ENCODE data around the gene ZDHHC5. TPM values are rescaled to one million over a fixed set of nuclear protein-coding genes. Genes with fewer than 3 reads are reported as not detected.
A peak's percentile ranks its signal among the peaks of the same experiment; 100 is the strongest.

ZDHHC5 gene
- total and polyA plus RNA-seq, 3 experiments from 2014 or later, result 45.1 to 89.0 (median 83.9) TPM

DNA sequence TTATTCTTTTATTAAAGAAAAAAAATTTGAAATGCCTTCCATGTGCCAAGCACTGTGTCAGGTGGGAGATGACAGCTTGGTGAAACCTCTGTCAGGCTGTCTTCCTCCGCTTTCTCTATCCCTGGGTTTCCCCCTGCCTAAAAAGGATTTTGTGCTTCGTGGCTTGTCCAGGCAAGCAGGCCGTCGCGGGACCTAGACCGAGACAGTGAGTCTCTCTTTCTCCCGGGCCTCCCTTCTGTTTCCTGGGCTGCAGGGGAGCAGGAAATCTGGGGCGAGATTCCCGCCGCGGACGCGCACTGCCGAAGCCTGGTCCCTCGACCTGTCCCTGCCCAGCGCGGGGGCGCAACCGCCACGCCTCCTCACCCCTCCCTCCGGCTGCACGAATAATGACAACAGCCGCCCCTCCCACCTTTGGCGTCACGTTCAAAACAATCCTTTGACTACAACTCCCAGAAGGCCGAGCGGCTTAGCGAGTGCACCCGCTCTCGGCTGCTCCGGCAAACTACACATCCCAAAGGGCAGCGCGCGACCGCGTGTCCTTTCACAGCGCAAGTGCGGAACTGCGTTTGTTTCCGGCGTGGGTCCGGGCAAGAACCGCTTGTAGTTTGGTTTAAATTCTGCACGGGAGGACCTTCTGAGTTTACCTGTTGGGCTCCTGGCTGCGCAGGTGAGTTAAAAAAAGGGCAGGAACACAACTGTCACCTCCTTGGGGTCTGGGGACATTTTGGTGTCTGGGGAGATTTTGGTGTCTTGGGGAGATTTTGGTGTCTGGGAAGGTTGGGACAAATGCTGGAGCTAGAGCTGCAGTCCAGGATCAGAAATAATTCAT is 10.5 kb upstream of the ZDHHC5 start, which contains the start of gene CLP1:
CLP1 (plus strand) TSS at position 569 of the 829 bp plus-strand sequence. CDS start 1,715 bp downstream, outside the sequence.
- peak within 1 kb of the TSS; percentile 92 to 98 (median 96) for H3K4me3 Mint-ChIP-seq
- no peaks in the 10 kb centered on the region for H3K27me3 Mint-ChIP-seq
- H3K36me3 ChIP-seq (ENCODE audit: insufficient read depth, low read length), result peaks cover 30% of the 10 kb centered on the region
- no peaks in the 10 kb centered on the region for H3K9me3 ChIP-seq (ENCODE audit: low read length)
- H3K4me1 ChIP-seq (ENCODE audit: insufficient read depth, low read length), result peaks cover 13% of the 10 kb centered on the region
- peaks cover 27 to 52% (median 43%) of the 10 kb centered on the region in 3 donors for H3K4me1 Mint-ChIP-seq
- POLR2A ChIA-PET, result interaction anchor here (0.5 to 1.1 kb wide), 3 partner anchors 10 to 191 kb away, joined by 3 to 8 read pairs (median 4); partner anchors contain the start of genes SELENOH and ZDHHC5
- peaks cover 6 to 37% (median 9%) of the 10 kb centered on the region in 3 donors for H3K36me3 Mint-ChIP-seq
- peak within 1 kb of the TSS; percentile 92 for H3K27ac ChIP-seq (ENCODE audit: low read depth, low read length)
- no peaks in the 10 kb centered on the region for H3K9me3 Mint-ChIP-seq
- H3K27ac Mint-ChIP-seq, result peak within 1 kb of the TSS; percentile 91 to 99 (median 98)
- CTCF ChIA-PET, result interaction anchor here (1.1 to 3.5 kb wide), 3 partner anchors 9 to 89 kb away, joined by 3 to 15 read pairs (median 10); partner anchors contain the start of gene UBE2L6
- H3K4me3 ChIP-seq (ENCODE audit: low read length), result peak within 1 kb of the TSS; percentile 95
- DNase-seq, result peak; percentile 98 to 99 (median 99)
- no peaks in the 10 kb centered on the region for H3K27me3 ChIP-seq (ENCODE audit: insufficient read depth, low read length, poor library complexity, severe bottlenecking)

DNA sequence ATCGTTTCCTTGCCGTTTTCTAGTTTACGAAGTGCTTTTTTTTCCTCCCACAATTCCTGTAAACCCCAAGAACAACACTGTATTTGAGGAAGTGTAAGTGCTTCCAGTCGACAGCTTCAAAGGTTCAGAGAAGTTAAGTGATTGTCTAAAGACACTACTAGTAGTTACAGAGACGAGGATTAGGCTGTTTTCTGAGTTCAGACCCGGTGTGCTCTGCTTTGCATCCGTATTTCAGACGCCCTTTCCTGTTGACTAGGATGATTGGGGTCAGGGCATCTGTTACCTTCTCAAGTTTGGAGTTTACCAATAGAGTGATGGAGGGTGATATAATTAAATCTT is 9.9 kb upstream of the ZDHHC5 start:
- Histone ChIP-seq H3K27ac (ENCODE audit: low read depth, low read length) (peak overlapping the region; percentile 92), H3K4me3 (ENCODE audit: low read length) (peak overlapping the region; percentile 95), H3K9me3 (ENCODE audit: low read length) (no peaks in the 10 kb centered on the region), H3K36me3 (ENCODE audit: insufficient read depth, low read length) (peaks cover 35% of the 10 kb centered on the region), H3K4me1 (ENCODE audit: insufficient read depth, low read length) (peaks cover 13% of the 10 kb centered on the region), H3K27me3 (ENCODE audit: insufficient read depth, low read length, poor library complexity, severe bottlenecking) (no peaks in the 10 kb centered on the region)
- H3K9me3 Mint-ChIP-seq, result no peaks in the 10 kb centered on the region
- H3K4me1 Mint-ChIP-seq, result peaks cover 26 to 49% (median 37%) of the 10 kb centered on the region in 3 donors
- CTCF ChIA-PET, result interaction anchor here (1.1 to 3.5 kb wide), 4 partner anchors 9 to 1514 kb away, joined by 3 to 15 read pairs (median 6); partner anchors contain the start of genes DTX4 and UBE2L6
- no peaks in the 10 kb centered on the region for H3K27me3 Mint-ChIP-seq
- POLR2A ChIA-PET, result interaction anchor here (1.0 kb wide), 1 partner anchor 84 kb away, joined by 3 read pairs; the partner anchor contains the start of gene SELENOH
- H3K4me3 Mint-ChIP-seq, result peak overlapping the region; percentile 92 to 98 (median 96)
- no peak for DNase-seq
- peak overlapping the region; percentile 91 to 99 (median 98) for H3K27ac Mint-ChIP-seq
- peaks cover 10 to 42% (median 10%) of the 10 kb centered on the region in 3 donors for H3K36me3 Mint-ChIP-seq

DNA sequence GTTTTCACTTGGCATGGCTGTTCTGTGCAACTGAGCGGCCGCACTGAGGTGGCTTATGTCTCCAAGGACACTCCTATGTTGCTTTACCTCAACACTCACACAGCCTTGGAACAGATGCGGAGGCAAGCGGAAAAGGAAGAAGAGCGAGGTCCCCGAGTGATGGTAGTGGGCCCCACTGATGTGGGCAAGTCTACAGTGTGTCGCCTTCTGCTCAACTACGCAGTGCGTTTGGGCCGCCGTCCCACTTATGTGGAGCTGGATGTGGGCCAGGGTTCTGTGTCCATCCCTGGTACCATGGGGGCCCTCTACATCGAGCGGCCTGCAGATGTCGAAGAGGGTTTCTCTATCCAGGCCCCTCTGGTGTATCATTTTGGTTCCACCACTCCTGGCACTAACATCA is 8.2 kb upstream of the ZDHHC5 start:
- ChIA-PET CTCF (interaction anchor here (0.7 kb wide), 1 partner anchor 120 kb away, joined by 3 read pairs; no protein-coding TSS in a partner anchor), POLR2A (no interaction called here)
- H3K27ac Mint-ChIP-seq, result peak overlapping the region in 1 of 8 donors; percentile 68
- Histone ChIP-seq H3K27me3 (ENCODE audit: insufficient read depth, low read length, poor library complexity, severe bottlenecking) (no peaks in the 10 kb centered on the region), H3K4me1 (ENCODE audit: insufficient read depth, low read length) (peaks cover 13% of the 10 kb centered on the region), H3K27ac (ENCODE audit: low read depth, low read length) (no peak overlapping the region), H3K9me3 (ENCODE audit: low read length) (no peaks in the 10 kb centered on the region), H3K4me3 (ENCODE audit: low read length) (no peak overlapping the region), H3K36me3 (ENCODE audit: insufficient read depth, low read length) (peaks cover 35% of the 10 kb centered on the region)
- peaks cover 26 to 47% (median 35%) of the 10 kb centered on the region in 3 donors for H3K4me1 Mint-ChIP-seq
- H3K4me3 Mint-ChIP-seq, result peak overlapping the region in 2 of 7 donors; percentile 13 to 41
- no peak for DNase-seq
- no peaks in the 10 kb centered on the region for H3K27me3 Mint-ChIP-seq
- H3K9me3 Mint-ChIP-seq, result no peaks in the 10 kb centered on the region
- H3K36me3 Mint-ChIP-seq, result peaks cover 10 to 42% (median 10%) of the 10 kb centered on the region in 3 donors

DNA sequence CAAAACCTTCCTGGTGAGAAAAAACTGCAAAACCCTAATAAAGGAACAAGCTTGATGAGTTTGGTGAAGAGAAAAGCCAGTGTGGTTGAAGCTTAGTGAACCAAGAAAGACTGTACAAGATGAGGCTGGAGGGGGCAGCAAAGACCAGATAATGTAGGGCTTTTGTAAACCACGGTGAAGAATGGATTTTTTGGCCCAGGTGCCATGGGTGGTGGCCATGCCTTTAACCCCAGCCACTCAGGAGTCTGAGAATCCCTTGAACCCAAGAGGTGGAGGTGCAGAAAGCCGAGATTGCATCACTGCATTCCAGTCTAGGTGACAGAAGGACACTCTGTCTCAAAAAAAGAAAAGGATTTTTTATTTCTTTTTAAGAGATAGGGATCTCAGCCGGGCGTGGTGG is 5.0 kb upstream of the ZDHHC5 start:
- Mint-ChIP-seq H3K27me3 (peaks cover 0 to 13% of the 10 kb centered on the region in 2 donors), H3K9me3 (no peaks in the 10 kb centered on the region), H3K36me3 (peaks cover 10 to 45% (median 10%) of the 10 kb centered on the region in 3 donors), H3K27ac (peak overlapping the region in 1 of 8 donors; percentile 16), H3K4me1 (peaks cover 27 to 47% (median 39%) of the 10 kb centered on the region in 3 donors), H3K4me3 (peak overlapping the region in 1 of 7 donors; percentile 68)
- Histone ChIP-seq H3K27me3 (ENCODE audit: insufficient read depth, low read length, poor library complexity, severe bottlenecking) (no peaks in the 10 kb centered on the region), H3K9me3 (ENCODE audit: low read length) (no peaks in the 10 kb centered on the region), H3K27ac (ENCODE audit: low read depth, low read length) (no peak overlapping the region), H3K4me3 (ENCODE audit: low read length) (no peak overlapping the region), H3K4me1 (ENCODE audit: insufficient read depth, low read length) (peaks cover 12% of the 10 kb centered on the region), H3K36me3 (ENCODE audit: insufficient read depth, low read length) (peaks cover 35% of the 10 kb centered on the region)
- CTCF ChIA-PET, result interaction anchor here (1.0 kb wide), 1 partner anchor 18 kb away, joined by 3 read pairs; no protein-coding TSS in a partner anchor
- no peak for DNase-seq
- POLR2A ChIA-PET, result no interaction called here

DNA sequence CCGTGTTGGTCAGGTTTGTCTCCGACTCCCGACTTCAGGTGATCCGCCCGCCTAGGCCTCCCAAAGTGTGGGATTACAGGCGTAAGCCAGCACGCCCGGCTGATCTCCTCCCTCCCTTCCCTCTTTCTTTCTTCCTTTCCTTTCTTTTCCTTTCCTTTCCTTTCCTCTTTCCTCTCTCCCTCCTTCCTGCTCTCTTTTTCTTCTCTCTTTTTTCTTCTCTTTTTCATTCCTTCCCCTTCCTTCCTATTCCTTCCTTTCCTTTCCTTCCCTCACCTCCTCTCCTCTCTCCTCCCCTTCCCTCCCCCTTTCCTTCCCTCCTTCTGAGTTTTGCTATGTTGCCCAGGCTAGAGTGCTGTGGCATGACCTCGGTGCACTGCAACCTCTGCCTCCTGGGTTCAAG is 3.9 kb upstream of the ZDHHC5 start:
- CTCF ChIA-PET, result no interaction called here
- peaks cover 35% of the 10 kb centered on the region for H3K36me3 ChIP-seq (ENCODE audit: insufficient read depth, low read length)

DNA sequence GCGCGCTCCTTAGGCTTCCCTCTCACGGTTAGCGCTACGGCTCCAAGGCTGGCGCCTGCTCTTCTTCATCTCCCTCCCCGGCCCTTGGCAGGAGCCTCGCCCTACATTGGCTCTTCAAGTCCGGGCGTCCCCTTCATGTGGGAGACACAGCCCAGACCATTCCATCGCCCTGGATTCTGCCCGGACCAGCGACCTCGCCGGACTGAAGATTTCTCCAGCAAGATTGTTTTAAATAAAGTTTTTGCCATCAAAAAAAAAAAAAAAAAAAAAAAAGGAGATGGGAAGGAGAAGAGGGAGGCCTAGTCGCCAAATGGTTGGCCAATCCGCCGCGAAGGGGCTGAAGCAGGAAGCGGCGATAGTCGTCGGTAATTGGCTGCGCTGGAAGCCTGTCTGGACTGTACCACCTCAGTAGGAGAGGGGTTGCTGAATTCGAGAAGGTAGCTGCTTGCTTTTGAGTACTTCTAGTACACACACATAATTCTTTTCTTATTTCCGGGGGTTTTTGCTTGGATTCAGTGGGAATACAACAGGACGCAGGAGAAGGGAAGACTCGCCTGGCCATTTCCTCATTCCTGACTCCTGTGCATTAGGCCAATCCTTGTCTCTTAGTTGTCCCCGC is 688 bp upstream of the ZDHHC5 start:
- peak in 4 of 5 donors; percentile 91 to 98 (median 95) for DNase-seq
- ChIA-PET CTCF (interaction anchor here (0.8 to 2.4 kb wide), 7 partner anchors 8 to 332 kb away, joined by 3 to 8 read pairs (median 4); partner anchors contain the start of genes SSRP1, UBE2L6 and YPEL4), POLR2A (interaction anchor here (1.0 to 2.4 kb wide), 5 partner anchors 10 to 136 kb away, joined by 3 to 8 read pairs (median 4); partner anchors contain the start of genes CLP1, MED19, TIMM10 and TMX2)
- Histone ChIP-seq H3K4me3 (ENCODE audit: low read length) (peak overlapping the region; percentile 74), H3K36me3 (ENCODE audit: insufficient read depth, low read length) (peaks cover 13% of the 10 kb centered on the region), H3K9me3 (ENCODE audit: low read length) (no peaks in the 10 kb centered on the region), H3K4me1 (ENCODE audit: insufficient read depth, low read length) (peaks cover 33% of the 10 kb centered on the region), H3K27ac (ENCODE audit: low read depth, low read length) (peak overlapping the region; percentile 97), H3K27me3 (ENCODE audit: insufficient read depth, low read length, poor library complexity, severe bottlenecking) (no peaks in the 10 kb centered on the region)
- Mint-ChIP-seq H3K27ac (peak overlapping the region; percentile 98 to 100 (median 100)), H3K4me3 (peak overlapping the region; percentile 87 to 97 (median 93)), H3K9me3 (no peaks in the 10 kb centered on the region), H3K4me1 (peaks cover 41 to 57% (median 54%) of the 10 kb centered on the region in 3 donors), H3K36me3 (peaks cover 5 to 36% (median 6%) of the 10 kb centered on the region in 3 donors), H3K27me3 (peaks cover 0 to 13% of the 10 kb centered on the region in 2 donors)

More for the DNA sequence above, 3.9 kb upstream of the ZDHHC5 start:
- H3K36me3 Mint-ChIP-seq, result peaks cover 10 to 48% (median 10%) of the 10 kb centered on the region in 3 donors
- Histone ChIP-seq H3K27ac (ENCODE audit: low read depth, low read length) (no peak overlapping the region), H3K4me1 (ENCODE audit: insufficient read depth, low read length) (peaks cover 11% of the 10 kb centered on the region), H3K27me3 (ENCODE audit: insufficient read depth, low read length, poor library complexity, severe bottlenecking) (no peaks in the 10 kb centered on the region), H3K9me3 (ENCODE audit: low read length) (no peaks in the 10 kb centered on the region), H3K4me3 (ENCODE audit: low read length) (no peak overlapping the region)
- peak overlapping the region in 1 of 7 donors; percentile 65 for H3K4me3 Mint-ChIP-seq
- peaks cover 27 to 43% (median 37%) of the 10 kb centered on the region in 3 donors for H3K4me1 Mint-ChIP-seq
- peak overlapping the region in 1 of 8 donors; percentile 82 for H3K27ac Mint-ChIP-seq
- peaks cover 0 to 13% of the 10 kb centered on the region in 2 donors for H3K27me3 Mint-ChIP-seq
- no peak for DNase-seq
- no peaks in the 10 kb centered on the region for H3K9me3 Mint-ChIP-seq
- POLR2A ChIA-PET, result no interaction called here

DNA sequence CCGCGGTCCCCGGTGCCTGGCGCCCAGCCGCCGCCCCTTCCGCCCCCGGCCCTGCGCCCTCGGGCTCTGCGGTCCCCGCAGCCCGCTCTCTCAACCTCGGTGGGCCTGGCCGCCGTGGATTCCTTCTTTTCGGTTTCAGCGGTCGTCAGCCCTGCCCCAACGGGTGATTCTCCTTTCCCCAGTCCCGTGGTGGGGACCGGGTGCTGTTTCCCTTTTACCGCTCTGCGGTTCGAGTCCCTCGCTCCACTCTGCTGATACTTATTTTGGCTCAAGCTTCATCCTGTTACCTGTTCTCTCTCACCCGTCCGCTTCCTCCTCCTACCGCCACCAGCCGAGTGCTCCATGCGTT is 494 bp downstream of the ZDHHC5 start:
- Mint-ChIP-seq H3K4me3 (peak overlapping the region; percentile 87 to 97 (median 93)), H3K27me3 (peaks cover 0 to 13% of the 10 kb centered on the region in 2 donors), H3K27ac (peak overlapping the region; percentile 98 to 100 (median 100)), H3K36me3 (peaks cover 7 to 40% (median 11%) of the 10 kb centered on the region in 3 donors), H3K9me3 (no peaks in the 10 kb centered on the region), H3K4me1 (peaks cover 45 to 68% (median 61%) of the 10 kb centered on the region in 3 donors)
- peak overlapping the region; percentile 97 for H3K27ac ChIP-seq (ENCODE audit: low read depth, low read length)
- POLR2A ChIA-PET, result interaction anchor here (1.0 to 2.4 kb wide), 3 partner anchors 11 to 132 kb away, joined by 4 to 8 read pairs (median 5); partner anchors contain the start of genes CLP1, MED19 and TMX2
- peaks cover 41% of the 10 kb centered on the region for H3K4me1 ChIP-seq (ENCODE audit: insufficient read depth, low read length)
- peak overlapping the region; percentile 84 for H3K4me3 ChIP-seq (ENCODE audit: low read length)
- CTCF ChIA-PET, result interaction anchor here (2.9 kb wide), 1 partner anchor 132 kb away, joined by 9 read pairs; no protein-coding TSS in a partner anchor
- no peaks in the 10 kb centered on the region for H3K9me3 ChIP-seq (ENCODE audit: low read length)
- peak in 1 of 5 donors; percentile 70 for DNase-seq
- no peaks in the 10 kb centered on the region for H3K27me3 ChIP-seq (ENCODE audit: insufficient read depth, low read length, poor library complexity, severe bottlenecking)
- H3K36me3 ChIP-seq (ENCODE audit: insufficient read depth, low read length), result peaks cover 18% of the 10 kb centered on the region
